HepG2 (cell line): ENCODE data around the gene CCND1. TPM values are rescaled to one million over a fixed set of nuclear protein-coding genes. Genes with fewer than 3 reads are reported as not detected.

Experiments used
- CEBPB ChIP-seq: IDR thresholded peaks from 2 replicates; pipeline ENCODE4 v1.6.1; 2011; ENCODE audit warnings: low read depth, low read length, improper control_type of control experiment, borderline replicate concordance
- CSRNP1 ChIP-seq: sonication (generic); formaldehyde crosslinking; IDR thresholded peaks from 2 replicates; pipeline ENCODE4 v1.8.1; 2023; ENCODE audit warnings: mild to moderate bottlenecking, missing genetic modification reagents
- FOXA1 ChIP-seq, 2 experiments: fragments of 450-650 bp in 1 of 2; sonication (generic) in 1 of 2; formaldehyde crosslinking in 1 of 2; IDR thresholded peaks; 2 replicates each; pipeline versions ENCODE4 v1.4.0 to v1.6.1; 2016 to 2020; ENCODE audit warnings: missing genetic modification reagents in 1 of 2
- HNRNPL ChIP-seq: fragments of 200-400 bp; formaldehyde crosslinking; IDR thresholded peaks from 2 replicates; pipeline ENCODE4 v1.6.1; 2017; ENCODE audit warnings: mild to moderate bottlenecking, low read depth, low read length
- KMT2A ChIP-seq: sonication (generic); formaldehyde crosslinking; IDR thresholded peaks from 2 replicates; pipeline ENCODE4 v1.4.0; 2020; ENCODE audit warnings: missing genetic modification reagents
- MLXIP ChIP-seq: sonication (generic); formaldehyde crosslinking; IDR thresholded peaks from 2 replicates; pipeline ENCODE4 v1.9.0; 2021; ENCODE audit warnings: missing genetic modification reagents, borderline replicate concordance
- SNAPC4 ChIP-seq: sonication (generic); formaldehyde crosslinking; IDR thresholded peaks from 2 replicates; pipeline ENCODE4 v1.4.0; 2020; ENCODE audit warnings: mild to moderate bottlenecking, missing genetic modification reagents
- TFE3 ChIP-seq: IDR thresholded peaks from 2 replicates; pipeline ENCODE4 v1.6.1; 2016
- ZBTB37 ChIP-seq: sonication (generic); formaldehyde crosslinking; IDR thresholded peaks from 2 replicates; pipeline ENCODE4 v1.4.0; 2020; ENCODE audit warnings: mild to moderate bottlenecking, missing genetic modification reagents
- ZNF451 ChIP-seq: sonication (generic); formaldehyde crosslinking; IDR thresholded peaks from 2 replicates; pipeline ENCODE4 v1.5.0; 2020; ENCODE audit warnings: mild to moderate bottlenecking, missing genetic modification reagents
- ZNF672 ChIP-seq: sonication (generic); formaldehyde crosslinking; IDR thresholded peaks from 2 replicates; pipeline ENCODE4 v1.8.1; 2022; ENCODE audit warnings: missing genetic modification reagents
- polyA plus RNA-seq, 8 experiments: library from polyadenylated mRNA; depleted of rRNA in 3 of 8; stranded (reverse) in 7 of 8; unstranded in 1 of 8; fragments of >200 nt; fragmentation: Illumina TruSeq in 4 of 8; extraction: Trizol in 4 of 8; gene quantifications; 2 replicates each; pipeline versions ENCODE4 v1.2.1 to v1.2.3, GENCODE V29; 2011 to 2016; ENCODE audit warnings: low read depth in 4 of 8, missing spikeins in 1 of 8, mixed read lengths in 1 of 8; ENCODE audit not compliant: insufficient read depth in 1 of 8
- total RNA-seq, 5 experiments: library from RNA; depleted of rRNA; stranded (reverse); fragments of >200 nt; fragmentation: Illumina TruSeq; extraction: Trizol; gene quantifications; 2 replicates each; pipeline ENCODE4 v1.2.3, GENCODE V29; 2016; ENCODE audit warnings: low read depth in 1 of 5
- TF ChIP-seq, protein P1 (sequence below): sonication (generic); formaldehyde crosslinking; IDR thresholded peaks from 2 replicates; pipeline ENCODE4 v1.4.0; 2020; ENCODE audit warnings: missing genetic modification reagents

The CCND1 gene
- total and polyA plus RNA-seq, 2 of the 13 experiments (the other 11 are each of a cell fraction or from before 2014, with no cell fraction given): 107 to 136 TPM

GRCh38 chr11:69667619-69668604, 27.0 kb downstream of the CCND1 start (continued):
- TF ChIP-seq MLXIP: no peak
- TF ChIP-seq, protein P1, sequence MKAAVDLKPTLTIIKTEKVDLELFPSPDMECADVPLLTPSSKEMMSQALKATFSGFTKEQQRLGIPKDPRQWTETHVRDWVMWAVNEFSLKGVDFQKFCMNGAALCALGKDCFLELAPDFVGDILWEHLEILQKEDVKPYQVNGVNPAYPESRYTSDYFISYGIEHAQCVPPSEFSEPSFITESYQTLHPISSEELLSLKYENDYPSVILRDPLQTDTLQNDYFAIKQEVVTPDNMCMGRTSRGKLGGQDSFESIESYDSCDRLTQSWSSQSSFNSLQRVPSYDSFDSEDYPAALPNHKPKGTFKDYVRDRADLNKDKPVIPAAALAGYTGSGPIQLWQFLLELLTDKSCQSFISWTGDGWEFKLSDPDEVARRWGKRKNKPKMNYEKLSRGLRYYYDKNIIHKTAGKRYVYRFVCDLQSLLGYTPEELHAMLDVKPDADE (CRISPR knock-in tag): no peak
- peak; percentile 87 for TF ChIP-seq CEBPB
- TF ChIP-seq TFE3 (CRISPR knock-in tag): peak; percentile 84
- TF ChIP-seq FOXA1 (IDR thresholded peaks at IDR 0.05): no peak
- TF ChIP-seq FOXA1 (CRISPR knock-in tag; IDR thresholded peaks at IDR 0.05): 0 out of 2 replicates have a peak, but pooled peaks have one; percentile 42
- 0 out of 2 replicates have a peak, but pooled peaks have one; percentile 60 for TF ChIP-seq SNAPC4 (CRISPR knock-in tag)
- TF ChIP-seq KMT2A (CRISPR knock-in tag): peak; percentile 72
- TF ChIP-seq ZNF672 (CRISPR knock-in tag): no peak
- peak; percentile 57; the same call in 1 of the 2 replicates for TF ChIP-seq CSRNP1 (CRISPR knock-in tag)
- peak; percentile 57; the same call in 1 of the 2 replicates for TF ChIP-seq ZBTB37 (CRISPR knock-in tag)
- 0 out of 2 replicates have a peak, but pooled peaks have one; percentile 60 for TF ChIP-seq ZNF451 (CRISPR knock-in tag)
- peak; percentile 89 for TF ChIP-seq HNRNPL
